ENCODE data around the gene KRTAP17-1.

The KRTAP17-1 gene

DNA sequence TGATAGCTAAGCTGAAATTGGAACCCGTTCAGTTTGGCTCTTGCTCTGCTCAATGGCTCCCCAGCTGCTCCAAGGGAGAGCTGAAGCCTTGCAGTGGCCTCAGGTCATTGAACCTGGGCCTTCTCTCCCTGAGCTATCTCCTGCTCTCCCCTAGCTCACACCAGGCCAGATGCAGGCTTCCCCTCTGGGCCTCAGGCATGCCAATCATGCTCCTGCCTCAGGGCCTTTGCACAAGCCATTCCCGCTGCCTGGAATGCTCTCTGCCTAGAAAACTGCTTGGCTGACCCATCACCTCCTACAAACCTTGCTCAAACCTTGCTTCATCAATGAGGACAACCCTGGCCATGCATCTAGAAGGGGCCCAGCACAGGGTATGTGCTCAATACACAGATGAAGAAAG is 16.7 kb upstream of the KRTAP17-1 start:
- no peak for DNase-seq

DNA sequence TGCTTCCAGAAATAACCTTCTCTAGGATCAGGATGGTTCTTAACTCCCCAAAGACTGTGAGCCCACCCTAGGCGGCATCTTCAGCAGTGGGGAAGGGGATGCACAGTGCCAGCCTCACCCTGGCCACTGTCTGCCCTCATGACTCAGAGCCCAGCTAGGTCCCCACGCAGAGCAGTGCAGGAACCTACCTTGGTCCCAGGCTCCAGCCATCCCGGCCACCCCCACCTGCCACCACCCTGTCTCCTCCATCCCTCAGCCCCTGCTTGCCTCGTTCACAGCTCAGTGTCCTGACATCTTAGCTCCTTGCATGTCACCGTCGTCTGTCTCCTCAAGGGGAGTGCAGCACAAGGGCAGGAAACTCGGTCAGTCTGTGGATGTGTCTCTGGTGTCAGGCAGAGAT is 16.1 kb upstream of the KRTAP17-1 start:
- DNase-seq = no peak

GRCh38 chr17:41329279-41329948 is 13.9 kb upstream of the KRTAP17-1 start:
- DNase-seq = no peak

DNA sequence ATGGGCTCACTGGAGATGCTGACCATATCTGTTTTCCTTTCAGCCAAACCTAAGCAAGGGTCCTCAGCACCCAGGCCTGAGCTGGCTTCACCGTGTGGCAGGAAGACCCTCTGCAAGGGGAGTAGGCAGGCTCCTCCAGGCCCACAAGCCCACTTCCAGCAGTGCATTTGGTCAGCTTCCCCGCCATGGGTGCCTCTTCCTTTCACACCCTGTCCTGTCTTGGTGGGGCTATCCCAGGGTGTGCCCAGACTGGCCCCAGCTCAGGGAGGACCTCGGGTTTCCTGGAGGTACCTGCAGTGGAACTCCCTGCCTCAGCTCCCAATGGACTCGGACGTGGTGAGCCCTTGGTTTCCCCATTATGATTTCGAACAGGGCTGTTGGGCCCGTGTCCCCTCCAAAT is 12.7 kb upstream of the KRTAP17-1 start:
- DNase-seq = no peak

DNA sequence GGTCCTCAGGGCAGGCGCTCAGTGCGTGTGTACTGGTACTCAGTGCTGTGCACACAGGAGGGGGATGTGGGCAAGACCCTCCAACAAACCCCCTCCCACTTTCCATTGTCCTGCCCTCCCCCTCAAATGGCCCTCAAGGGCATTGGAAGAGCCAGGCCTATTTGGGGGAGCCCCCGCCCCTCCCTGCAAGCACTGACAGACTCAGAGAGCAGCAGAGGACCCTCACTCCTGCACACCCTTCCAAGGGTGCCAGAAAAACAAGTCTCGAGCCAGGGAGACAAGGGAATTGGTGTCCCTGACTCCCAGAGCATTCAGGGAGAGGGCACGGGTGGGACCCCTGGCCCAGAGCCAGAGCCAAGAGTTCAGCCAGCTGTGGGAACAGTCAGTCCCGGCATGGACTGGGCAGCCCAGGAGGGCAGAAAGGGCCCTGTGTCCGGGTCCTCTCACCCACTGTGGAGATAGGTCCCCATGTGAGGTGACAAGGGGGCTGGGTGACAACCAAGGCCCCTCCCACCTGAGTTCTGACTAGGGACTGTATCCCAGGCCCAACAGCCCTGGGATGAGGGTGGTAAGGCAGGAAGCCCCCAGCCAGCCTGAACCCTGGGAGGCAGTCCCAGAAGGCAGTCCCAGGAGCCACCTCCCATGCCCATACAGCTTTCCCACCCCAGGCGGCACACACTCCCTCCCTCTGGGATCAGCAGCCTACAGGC is 12.1 kb upstream of the KRTAP17-1 start:
- DNase-seq = no peak

DNA sequence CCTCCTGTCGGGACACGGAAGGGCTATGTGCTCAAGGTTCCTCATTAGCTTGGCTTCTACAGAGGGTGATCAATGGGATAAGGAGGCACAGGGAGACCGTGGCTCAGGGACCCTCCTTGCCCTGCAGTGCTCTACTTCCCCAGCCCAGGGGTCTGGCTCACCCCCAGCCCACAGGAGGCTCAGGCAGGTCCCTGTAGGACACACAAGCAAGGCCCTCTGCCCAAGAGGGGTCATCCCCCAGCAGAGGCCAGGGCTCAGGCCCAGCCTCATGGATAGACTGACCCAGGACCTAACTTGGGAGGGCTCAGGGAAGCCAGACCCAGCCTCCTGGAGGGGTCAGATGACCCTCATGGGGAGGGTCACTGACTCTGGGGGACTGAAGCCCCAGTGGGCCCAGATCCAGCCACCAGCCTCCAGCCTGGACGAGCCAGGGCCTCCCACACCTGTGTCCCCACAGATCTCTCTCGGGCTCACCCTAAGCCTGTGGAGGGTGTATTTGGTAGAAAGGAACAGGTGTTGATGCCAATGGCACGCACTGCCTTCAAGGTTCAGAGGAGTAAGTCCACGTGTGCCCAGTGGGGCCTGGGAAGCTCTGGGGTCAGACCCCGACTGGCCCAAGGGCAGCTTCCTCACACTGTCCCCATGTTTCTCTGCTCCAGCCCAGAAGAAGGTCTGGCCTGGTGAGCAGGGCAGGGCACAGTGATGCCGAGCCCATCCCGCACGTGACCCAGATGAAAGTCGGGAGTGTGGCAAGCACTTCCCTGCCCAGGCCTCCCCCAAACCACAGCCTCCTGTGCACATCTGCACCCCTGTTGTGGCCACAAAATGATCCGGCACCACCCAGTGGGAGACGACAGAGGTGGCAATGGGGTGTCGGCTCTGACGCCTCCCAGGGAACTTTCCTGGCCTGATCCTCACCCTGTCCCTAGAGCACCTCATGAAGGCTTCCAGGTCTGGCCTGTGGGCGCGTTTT is 10.9 kb upstream of the KRTAP17-1 start:
- DNase-seq = no peak

- no peak for DNase-seq
Observed at GRCh38 chr17:41325611-41326010, 10.1 kb upstream of the KRTAP17-1 start.

- DNase-seq = no peak
Observed at GRCh38 chr17:41325126-41325525, 9.6 kb upstream of the KRTAP17-1 start.

- DNase-seq = no peak
Observed at GRCh38 chr17:41324180-41325075, 8.9 kb upstream of the KRTAP17-1 start.

- DNase-seq = no peak
Observed at GRCh38 chr17:41322903-41323895, 7.7 kb upstream of the KRTAP17-1 start.

DNA sequence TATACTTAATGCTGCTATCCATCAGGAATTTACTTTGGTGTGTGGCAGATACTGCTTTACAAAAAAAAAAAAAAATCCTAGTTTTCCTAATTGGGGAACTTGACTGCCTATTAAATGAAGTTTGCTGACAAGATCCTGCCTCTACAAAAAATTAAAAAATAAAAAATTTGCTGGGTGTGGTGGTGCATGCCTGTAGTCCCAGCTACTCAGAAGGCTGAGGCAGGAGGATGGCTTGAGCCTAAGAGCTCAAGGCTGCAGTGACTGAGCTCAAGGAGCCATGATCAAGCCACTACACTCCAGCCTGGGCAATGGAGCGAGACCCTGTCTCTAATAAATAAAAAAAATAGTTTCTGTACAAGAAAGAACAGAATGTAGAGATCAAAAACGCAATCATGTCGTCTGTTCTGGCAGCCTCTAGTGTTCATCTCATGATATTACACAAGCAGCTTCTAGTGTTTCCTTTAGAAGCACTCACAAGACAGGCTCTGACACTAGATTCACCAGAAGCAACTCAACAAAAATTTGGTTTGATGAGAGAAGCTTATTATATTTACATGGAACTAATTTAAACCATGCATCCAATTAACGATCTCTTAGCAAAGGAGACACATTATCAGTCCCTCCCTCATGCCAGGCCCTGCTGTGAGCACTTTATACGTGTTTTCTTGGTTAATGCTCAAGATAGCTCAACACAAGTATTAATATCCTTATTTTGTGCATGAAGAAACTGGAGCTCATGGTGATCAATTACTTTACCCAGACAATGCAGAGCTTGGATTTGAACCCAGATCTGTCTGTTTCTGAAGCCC is 6.8 kb upstream of the KRTAP17-1 start:
- no peak for DNase-seq

GRCh38 chr17:41318231-41318630 is 2.7 kb upstream of the KRTAP17-1 start:
- no peak for DNase-seq

DNA sequence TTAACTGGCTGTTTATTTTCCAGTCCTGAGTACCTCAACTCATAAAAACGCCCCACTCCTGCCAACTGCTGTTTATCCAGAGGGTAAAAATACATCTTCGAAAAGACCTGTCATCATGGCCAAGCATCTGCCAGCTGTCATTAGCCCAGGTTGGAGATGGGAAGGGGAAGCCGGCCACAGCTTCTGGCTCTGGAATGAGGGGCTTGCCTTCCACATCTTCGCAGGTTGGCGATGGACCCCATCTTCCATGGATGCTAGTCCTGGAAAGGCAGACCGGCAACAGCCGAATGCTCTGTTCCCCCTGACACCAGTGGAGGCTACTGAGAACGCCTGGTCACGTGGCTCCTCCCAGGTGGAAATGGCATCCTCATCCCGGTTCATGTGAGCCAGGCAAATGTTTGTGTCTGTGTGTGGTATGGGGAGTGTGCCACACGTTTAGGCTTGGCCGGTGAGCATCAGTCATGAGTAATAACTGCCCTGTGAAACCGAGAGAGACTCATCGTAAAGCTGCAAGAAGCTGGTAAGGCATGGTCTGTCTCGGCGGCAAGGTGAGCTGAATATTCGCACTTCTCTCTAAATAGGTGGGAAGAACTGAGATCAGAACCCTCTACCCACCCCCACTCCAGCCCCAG is 420 bp upstream of the KRTAP17-1 start:
- no peak for DNase-seq

DNA sequence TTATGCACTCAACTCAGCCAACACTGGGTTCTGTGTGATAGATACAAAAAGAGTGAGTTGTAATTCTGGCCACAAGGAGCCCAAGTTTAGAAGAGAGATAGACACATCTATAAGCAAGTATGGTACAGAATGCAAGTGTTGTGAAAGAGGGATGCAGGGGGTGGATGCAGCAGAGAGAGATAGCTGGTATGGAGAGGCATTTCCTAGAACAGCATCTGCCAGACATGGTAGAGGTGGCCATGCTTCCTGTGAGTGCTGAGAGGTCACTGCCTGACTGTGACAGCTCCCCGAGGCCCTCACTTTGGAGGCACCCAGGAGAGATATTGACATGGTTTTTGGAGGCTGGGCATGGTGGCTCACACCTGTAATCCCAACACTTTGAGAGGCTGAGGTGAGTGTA is 4.4 kb downstream of the KRTAP17-1 start:
- DNase-seq = no peak

DNA sequence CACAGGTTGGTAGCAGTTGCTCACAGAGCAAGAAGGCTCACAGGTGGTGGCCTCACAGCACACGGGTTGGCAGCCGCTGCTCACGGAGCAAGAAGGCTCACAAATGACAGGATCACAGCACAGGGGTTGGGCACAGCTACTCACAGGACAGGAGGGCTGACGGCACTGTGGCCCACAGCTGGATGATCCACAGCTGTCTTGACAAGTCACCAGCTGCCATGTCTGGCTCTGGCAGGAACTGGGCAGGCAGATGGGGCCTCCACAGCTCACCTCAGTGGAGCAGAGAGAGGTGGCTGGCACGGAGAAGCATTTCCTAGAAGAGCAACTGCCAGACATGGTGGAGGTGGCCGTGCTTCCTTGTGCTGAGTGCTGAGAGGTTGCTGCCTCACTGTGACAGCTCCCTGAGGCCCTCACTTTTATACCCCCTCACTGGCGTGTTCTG is 6.6 kb downstream of the KRTAP17-1 start, which contains the start of gene KRTAP16-1:
KRTAP16-1 (minus strand) TSS at position 392 of the 442 bp plus-strand sequence; CDS start at position 336, 56 bp downstream.
- no peak for DNase-seq

GRCh38 chr17:41308251-41308917 is 7.1 kb downstream of the KRTAP17-1 start:
- peak; percentile 35 to 78 for DNase-seq

DNA sequence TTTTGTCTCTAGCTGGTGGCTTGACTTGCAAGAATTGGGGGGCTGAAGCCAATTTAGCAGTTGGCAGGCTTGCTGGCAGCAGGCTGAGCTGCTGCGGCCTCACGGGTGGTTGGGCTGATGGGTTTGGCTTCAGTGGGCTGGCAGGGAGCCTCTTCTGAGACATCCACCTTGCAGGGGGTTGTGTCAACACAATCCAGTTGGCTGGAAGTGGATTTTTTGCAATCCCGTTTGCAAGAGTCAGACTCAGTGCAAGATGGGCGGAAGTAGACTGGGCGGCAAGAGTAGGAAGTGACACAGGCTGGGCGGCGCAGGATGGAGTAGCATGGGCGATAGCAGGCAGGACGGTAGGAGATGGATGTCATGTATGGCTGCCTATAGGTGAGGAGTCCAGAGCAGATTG is 7.9 kb downstream of the KRTAP17-1 start:
- DNase-seq = peak; percentile 47 to 72

- peak in 1 of 2 experiments; percentile 24 for DNase-seq
Observed at GRCh38 chr17:41304091-41304490, 11.4 kb downstream of the KRTAP17-1 start.

GRCh38 chr17:41302981-41303380 is 12.5 kb downstream of the KRTAP17-1 start:
- DNase-seq = peak in 1 of 2 experiments; percentile 36

All from cerebellar nuclear complex (tissue), 1 donor.